Lower leg skin (tissue), 4 donors: ENCODE results near the gene S100Z. TPM values are rescaled to one million over a fixed set of nuclear protein-coding genes. Genes with fewer than 3 reads are reported as not detected.
"Not testable (repeated sequence)": the region's sequence is repeated elsewhere in the genome, so short reads cannot be mapped to it uniquely, and the experiment has no call there.

Experiments used
- DNase-seq, 2 donors: peaks; one replicate each; pipeline ENCODE4 v3.0.0-alpha.2; 2019; ENCODE audit warnings: low spot score in 2 of 2
- H3K4me3 ChIP-seq: fragments of 200-600 bp; sonication (generic); 2 replicates; pipeline ENCODE4 v1.5.1; 2017; ENCODE audit warnings: mild to moderate bottlenecking, low read depth; ENCODE audit not compliant: poor library complexity, severe bottlenecking
- CTCF ChIP-seq, 3 donors: fragments of 450-650 bp; IDR thresholded peaks; one replicate each; pipeline ENCODE4 v1.5.1; 2016; ENCODE audit warnings: antibody characterized with exemption in 3 of 3, mild to moderate bottlenecking in 3 of 3, moderate library complexity in 2 of 3
- POLR2A ChIP-seq, 2 donors: fragments of 450-650 bp; IDR thresholded peaks; one replicate each; pipeline ENCODE4 v1.6.1; 2016 to 2017; ENCODE audit warnings: antibody characterized with exemption in 2 of 2, mild to moderate bottlenecking in 1 of 2, moderate library complexity in 1 of 2
- WGBS, 2 donors: methylation state at CpG; one replicate each; pipeline ENCODE4 v1.1.5; 2018; 5-methylcytosine and 5-hydroxymethylcytosine counted together
- intact Hi-C: fragments of 100-400 bp; cut with DNase I; formaldehyde crosslinking; loops from one replicate; pipeline ENCODE4 v1.15.0; 2023; ENCODE audit warnings: low total_unique reads
- total RNA-seq, 4 donors: library from RNA; depleted of rRNA; stranded (reverse); fragments of >200 nt; gene quantifications; one replicate each; pipeline ENCODE4 v1.1.0, GENCODE V29; 2016

S100Z gene
- total RNA-seq, 4 donors from 2014 or later, result not detected

DNA sequence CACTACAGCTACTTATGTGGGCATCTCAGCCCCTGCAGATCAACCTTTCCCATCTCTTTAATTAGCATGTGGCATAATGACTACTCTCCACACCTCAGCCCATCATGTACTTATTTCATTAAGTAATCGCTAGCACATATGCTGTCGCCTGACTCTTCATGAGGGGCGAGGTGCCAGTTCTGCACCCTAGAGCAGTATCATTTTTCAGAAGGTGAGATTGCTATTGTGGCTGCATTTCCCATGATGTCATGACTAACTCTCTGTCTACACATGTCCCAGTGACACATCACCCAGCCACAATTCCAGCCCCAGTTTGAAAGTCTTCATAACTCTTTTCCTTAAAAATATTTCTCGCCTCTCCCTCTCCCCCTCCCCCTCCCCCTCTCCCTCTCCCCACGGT is 38.6 kb upstream of the S100Z start:
- peak in 1 of 2 donors; percentile 60 for DNase-seq
- WGBS, 2 donors, result 53 to 79% methylated on average over 5 of the region's 5 CpGs
- no peak for TF ChIP-seq POLR2A (IDR thresholded peaks at IDR 0.05)
- no peak for TF ChIP-seq CTCF (IDR thresholded peaks at IDR 0.05)
- intact Hi-C loops, result no loop called here
- no peak overlapping the region for H3K4me3 ChIP-seq

- WGBS, 2 donors, result 94% methylated on average over 14 to 20 of the region's 32 CpGs
- DNase-seq, intact Hi-C loops, H3K4me3 ChIP-seq: not testable (repeated sequence)
These were observed 37.6 kb upstream of the S100Z start for GRCh38 chr5:76812209-76812608.

- intact Hi-C loops, result no loop called here
- 74% methylated on average over 4 of the region's 4 CpGs for WGBS, 2 donors
- TF ChIP-seq POLR2A (IDR thresholded peaks at IDR 0.05), result no peak
- TF ChIP-seq CTCF (IDR thresholded peaks at IDR 0.05), result no peak
- H3K4me3 ChIP-seq, result no peak overlapping the region
- no peak for DNase-seq
These were observed 35.7 kb upstream of the S100Z start for GRCh38 chr5:76813982-76814562.

DNA sequence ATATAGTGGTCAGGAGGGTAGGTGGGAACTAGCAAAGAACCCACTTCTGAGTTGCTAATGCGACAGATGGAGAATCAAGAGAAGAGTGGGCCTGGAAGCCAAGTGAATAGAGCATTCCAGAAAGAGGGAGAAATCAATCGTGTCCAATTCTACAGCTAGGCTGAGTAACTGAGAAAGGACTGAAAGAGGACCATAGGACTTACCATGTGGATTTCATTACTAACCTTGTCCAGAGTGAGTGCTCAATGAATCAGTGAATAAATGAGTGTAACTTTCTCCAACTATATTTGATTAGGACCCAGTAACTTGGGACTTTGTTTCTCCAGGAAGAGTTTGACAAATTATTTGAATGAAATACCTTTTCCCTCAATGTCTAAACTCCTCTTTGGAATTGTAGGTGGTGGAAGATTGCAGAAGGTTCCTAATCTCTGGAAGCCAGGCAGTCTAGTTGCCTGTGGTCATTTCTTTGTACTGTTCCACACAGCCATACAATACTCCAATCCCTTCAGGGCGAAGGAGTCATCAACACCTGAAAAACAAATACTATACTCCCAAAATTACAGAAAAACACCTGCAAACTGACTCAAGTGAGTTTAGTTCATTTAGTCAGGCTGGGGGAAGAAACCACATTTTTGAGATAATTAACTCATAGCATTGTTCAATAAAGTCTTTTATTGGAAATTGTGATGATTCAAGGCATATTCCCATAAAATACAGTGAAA is 33.5 kb upstream of the S100Z start:
- no peak overlapping the region for H3K4me3 ChIP-seq
- DNase-seq, result no peak
- TF ChIP-seq POLR2A (IDR thresholded peaks at IDR 0.05), result no peak
- no peak for TF ChIP-seq CTCF (IDR thresholded peaks at IDR 0.05)
- 73 to 84% methylated on average over 3 of the region's 3 CpGs for WGBS, 2 donors
- intact Hi-C loops, result no loop called here

- peak; percentile 63 to 90 for DNase-seq
- 2% methylated on average over 50 to 62 of the region's 72 CpGs for WGBS, 2 donors
- peak within 1 kb of the TSS; percentile 49 for H3K4me3 ChIP-seq
- intact Hi-C loops, result no loop called here
- TF ChIP-seq POLR2A (IDR thresholded peaks at IDR 0.05), result no peak
- TF ChIP-seq CTCF (IDR thresholded peaks at IDR 0.05), result no peak
These were observed 30.7 kb upstream of the S100Z start, which contains the start of gene F2RL1 for GRCh38 chr5:76818844-76819831. Gene F2RL1 (plus strand): TSS chr5:76819030. CDS start chr5:76819183, 153 bp downstream.
